Sciatic nerve (tissue), 2 donors: ENCODE data around the gene MORN2. TPM values are rescaled to one million over a fixed set of nuclear protein-coding genes. Genes with fewer than 3 reads are reported as not detected.
"Not testable (repeated sequence)": the region's sequence is repeated elsewhere in the genome, so short reads cannot be mapped to it uniquely, and the experiment has no call there.

Experiments used
- ATAC-seq: fragments of 200-7000 bp; cut with Tn5 transposase; one replicate; pipeline ENCODE4 v1.9.1; 2020; ENCODE audit warnings: mild to moderate bottlenecking, moderate library complexity
- DNase-seq: peaks from one replicate; pipeline ENCODE4 v3.0.0-alpha.2; 2020; ENCODE audit warnings: low spot score
- intact Hi-C: fragments of 100-400 bp; cut with DNase I; formaldehyde crosslinking; loops from one replicate; pipeline ENCODE4 v1.14.2; 2022
- total RNA-seq: library from RNA; stranded (reverse); fragmentation: NEBNext Ultra II Directional; extraction: Animal tissue kit (Norgen Biotek cat#: 25700); gene quantifications from one replicate; pipeline ENCODE4 v1.2.1, GENCODE V29; 2021
- donor health status: DM: no; HTN: no; CAD: no.
- donor health status: DM: no; HTN: no; CAD: no.

The MORN2 gene
- total RNA-seq, result 13.0 TPM

GRCh38 chr2:38875576-38876367 is at the start of gene MORN2, which contains the start of gene DHX57:
Gene MORN2, plus strand, starts transcription at chr2:38875976.
Gene DHX57, minus strand, starts transcription at chr2:38875934. Its CDS starts 7,529 bp downstream, at chr2:38868405.
- intact Hi-C loops, result no loop called here
- ATAC-seq, result peak; percentile 99
- peak; percentile 92 for DNase-seq

DNA sequence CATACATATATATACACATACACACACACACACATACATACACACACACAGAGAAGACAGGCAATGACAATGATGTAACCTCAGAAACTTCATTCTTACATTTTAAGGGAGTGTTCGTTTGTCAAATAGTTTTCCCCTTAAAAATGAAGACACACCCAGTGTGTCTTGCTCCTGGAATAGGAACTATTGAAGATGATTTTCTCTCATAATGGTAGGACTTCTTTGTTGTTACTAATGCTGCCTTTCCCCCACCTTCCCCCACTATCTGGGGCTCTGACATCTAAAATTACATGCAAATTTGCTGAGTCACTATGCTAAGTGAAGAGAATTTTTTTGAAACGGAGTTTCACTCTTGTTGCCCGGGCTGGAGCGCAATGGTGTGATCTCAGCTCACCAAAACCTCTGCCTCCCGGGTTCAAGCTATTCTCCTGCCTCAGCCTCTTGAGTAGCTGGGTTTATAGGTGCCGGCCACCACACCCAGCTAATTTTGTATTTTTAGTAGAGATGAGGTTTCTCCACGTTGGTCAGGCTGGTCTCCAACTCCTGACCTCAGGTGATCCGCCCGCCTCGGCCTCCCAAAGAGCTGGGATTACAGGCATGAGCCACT is 48.1 kb upstream of the MORN2 start:
- DNase-seq, intact Hi-C loops: not testable (repeated sequence)
- peak; percentile 79 for ATAC-seq

- DNase-seq (no peak), ATAC-seq (no peak)
- intact Hi-C loops, result no loop called here
Measured at GRCh38 chr2:38828460-38828859, 47.3 kb upstream of the MORN2 start.

DNA sequence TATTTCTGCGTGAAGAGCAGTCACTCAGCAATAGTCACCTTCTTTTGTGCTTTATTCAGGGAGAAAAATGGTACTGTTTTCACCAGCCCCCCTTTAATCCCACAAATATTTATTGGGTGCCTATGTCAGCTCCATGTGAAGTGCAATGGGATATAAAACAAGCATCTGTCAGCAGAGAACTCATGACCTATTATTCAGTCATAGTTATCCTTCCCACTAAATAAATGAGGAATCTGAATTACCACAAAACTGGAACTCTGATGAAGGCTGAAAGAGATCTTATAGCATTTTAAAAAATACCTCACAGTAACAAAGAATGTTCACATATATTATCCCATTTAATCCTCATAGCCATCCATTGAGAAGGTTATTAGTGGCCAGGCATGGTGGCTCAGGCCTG is 45.8 kb upstream of the MORN2 start:
- DNase-seq (no peak), ATAC-seq (no peak)
- intact Hi-C loops, result no loop called here

GRCh38 chr2:38830526-38831159 is 45.1 kb upstream of the MORN2 start:
- DNase-seq, result no peak
- intact Hi-C loops, result no loop called here
- ATAC-seq, result peak; percentile 58

DNA sequence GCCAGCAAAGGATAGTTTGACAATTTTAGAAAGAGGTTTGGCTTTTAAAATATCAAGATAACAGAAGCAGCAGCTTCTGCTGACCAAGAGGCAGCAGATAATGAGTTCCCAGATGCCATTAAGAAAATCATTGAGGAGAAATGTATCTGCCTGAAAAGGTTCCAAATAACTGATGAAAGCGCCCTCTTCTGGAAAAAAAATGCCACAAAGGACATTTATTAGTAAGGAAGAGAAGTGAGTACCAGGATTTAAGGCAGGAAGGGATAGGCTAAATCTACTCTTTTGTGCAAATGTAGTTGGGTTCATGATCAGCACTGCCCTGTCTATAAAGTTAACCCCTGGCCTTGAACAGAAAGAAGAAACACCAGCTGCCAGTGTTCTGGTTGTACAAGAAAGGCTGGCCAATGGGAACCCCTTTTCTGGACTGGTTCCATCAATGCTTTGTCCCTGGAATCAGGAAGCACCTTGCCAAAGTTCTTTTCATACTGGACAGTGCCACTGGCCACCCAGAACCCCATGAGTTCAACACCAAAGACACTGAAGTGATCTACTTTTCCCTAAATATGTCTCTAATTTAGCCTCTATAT is 40.7 kb upstream of the MORN2 start:
- intact Hi-C loops, result no loop called here
- ATAC-seq, result no peak
- no peak for DNase-seq

DNA sequence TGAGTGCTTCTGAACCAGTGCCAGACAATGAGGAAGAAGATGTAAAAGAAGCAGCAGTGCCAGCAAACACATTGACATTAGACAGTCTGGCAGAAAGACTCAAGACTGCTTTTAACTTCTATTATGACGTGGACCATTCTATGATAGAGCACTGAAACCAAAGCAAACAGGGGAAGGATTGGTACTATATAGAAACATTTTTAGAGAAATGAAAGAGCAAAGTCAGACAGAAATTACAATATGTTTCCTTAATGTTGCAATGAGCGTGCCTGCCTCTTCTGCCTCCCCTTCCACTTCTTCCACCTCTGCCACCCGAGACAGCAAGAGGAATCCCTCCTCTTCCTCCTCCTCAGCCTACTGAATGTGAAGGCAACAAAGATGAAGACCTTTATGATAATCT is 39.8 kb upstream of the MORN2 start:
- DNase-seq (no peak), ATAC-seq (peak; percentile 85)
- intact Hi-C loops, result no loop called here

DNA sequence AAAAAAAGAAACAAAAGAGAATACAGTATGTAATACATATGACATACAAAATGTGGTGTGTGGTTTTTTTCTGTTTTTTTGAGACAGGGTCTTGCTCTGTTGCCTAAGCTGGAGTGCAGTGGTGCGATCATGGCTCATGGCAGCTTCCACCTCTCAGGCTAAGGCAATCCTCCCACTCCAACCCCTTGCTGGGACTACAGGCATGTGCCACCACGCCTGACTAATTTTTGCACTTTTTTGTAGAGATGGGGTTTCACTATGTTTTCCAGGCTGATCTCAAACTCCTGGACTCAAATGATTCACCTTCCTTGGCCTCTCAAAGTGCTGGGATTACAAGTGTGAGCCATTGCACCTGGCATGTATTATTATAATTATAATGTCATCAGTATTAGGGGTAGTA is 39.0 kb upstream of the MORN2 start:
- ATAC-seq (no peak), DNase-seq (no peak)
- intact Hi-C loops, result no loop called here

DNA sequence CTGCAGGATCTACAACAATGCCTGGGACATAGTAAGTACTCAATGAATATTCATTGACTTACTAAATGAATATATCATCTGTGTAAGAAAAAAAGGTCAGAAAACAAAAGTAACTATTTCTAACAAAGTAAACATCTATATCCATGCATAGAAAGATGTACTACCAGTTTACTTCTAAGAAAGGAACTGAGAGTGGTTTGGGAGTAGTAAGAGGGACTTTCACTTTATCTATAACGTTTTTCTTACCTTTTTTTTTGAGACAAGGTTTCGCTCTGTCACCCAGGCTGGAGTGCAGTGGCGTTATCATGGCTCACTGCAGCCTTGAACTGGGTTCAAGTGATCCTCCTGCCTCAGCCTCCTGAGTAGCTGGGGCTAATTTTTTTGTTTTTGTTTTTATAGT is 25.7 kb upstream of the MORN2 start:
- ATAC-seq, result no peak
- intact Hi-C loops, result no loop called here

GRCh38 chr2:38856165-38856564 is 19.6 kb upstream of the MORN2 start:
- intact Hi-C loops, result no loop called here
- DNase-seq (no peak), ATAC-seq (no peak)

More for the DNA sequence above, 25.7 kb upstream of the MORN2 start:
- DNase-seq, result no peak

DNA sequence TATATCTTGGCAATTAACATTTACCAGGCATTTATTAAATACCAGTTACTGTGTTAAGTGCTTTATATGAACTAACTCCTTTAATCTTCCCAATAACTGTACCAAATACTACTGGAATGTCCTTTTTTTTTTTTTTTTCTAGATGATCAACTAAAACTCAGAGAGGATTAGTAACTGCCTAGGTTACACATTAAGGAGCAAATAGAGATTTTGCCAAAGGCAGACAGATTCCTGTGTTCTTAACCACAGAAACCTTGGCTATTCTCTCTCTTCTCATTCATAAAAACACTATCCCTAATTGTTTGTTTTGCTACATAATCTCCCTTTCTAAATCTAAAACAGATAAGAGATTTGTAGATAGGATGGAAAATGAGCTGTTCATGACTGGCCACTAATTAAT is 13.3 kb upstream of the MORN2 start:
- DNase-seq, result no peak
- intact Hi-C loops, result no loop called here

DNA sequence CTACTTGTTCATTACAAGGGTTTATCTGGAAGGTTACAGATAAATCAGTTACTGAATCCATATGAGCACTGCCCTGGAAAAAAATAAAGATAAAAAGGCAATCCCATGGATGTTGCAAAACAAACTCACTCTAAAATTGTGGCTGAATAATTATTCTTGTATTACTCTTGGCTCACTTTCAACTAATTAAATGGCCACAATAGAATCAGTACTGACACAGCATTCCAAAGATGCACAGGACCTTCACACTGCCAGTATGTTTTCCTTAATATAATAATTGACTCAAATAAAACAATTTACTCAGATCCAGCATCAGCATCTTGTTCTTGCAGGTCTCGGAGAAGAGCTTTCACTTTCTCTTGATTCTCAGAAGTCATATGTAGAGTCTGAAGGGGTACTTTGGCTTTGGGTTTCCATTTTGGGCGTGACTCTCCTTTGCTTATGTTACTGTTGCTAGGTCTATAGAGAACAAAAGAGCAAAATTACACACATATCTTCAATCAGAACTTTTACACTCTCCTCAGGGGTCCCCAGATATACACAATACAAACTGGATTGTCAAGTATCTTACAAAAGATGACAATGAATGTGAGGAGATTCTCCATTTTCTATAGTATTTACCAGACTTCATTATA is 12.6 kb upstream of the MORN2 start:
- intact Hi-C loops, result no loop called here
- no peak for ATAC-seq
- DNase-seq, result no peak

More for the DNA sequence above, 13.3 kb upstream of the MORN2 start:
- no peak for ATAC-seq

DNA sequence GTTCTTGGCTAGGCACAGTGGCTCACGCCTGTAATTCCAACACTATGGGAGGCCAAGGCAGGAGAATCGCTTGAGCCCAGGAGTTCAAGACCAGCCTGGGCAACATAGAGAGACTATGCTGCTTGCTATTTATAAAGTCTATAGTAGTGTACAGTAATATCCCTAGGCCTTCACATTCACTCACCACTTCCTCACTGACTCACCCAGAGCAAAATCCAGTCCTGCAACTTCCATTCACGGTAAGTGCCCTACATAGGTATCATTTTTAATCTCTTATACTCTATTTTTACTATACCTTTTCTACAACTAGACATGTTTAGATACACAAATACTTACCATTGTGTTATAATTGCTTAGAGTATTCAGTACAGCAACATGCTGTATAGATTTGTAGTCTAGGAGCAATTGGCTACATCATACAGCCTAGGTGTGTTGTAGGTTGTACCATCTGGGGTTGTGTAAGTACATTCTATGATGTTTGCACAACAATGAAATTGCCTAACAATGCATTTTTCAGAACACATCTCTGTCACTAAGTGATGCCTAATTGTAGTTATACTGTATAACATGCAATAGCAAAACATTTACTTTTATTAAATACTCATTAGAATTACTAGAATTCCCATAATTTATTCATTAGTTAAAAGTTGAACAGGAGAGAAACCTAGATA is 8.9 kb upstream of the MORN2 start:
- intact Hi-C loops, result no loop called here
- ATAC-seq (no peak), DNase-seq (no peak)

DNA sequence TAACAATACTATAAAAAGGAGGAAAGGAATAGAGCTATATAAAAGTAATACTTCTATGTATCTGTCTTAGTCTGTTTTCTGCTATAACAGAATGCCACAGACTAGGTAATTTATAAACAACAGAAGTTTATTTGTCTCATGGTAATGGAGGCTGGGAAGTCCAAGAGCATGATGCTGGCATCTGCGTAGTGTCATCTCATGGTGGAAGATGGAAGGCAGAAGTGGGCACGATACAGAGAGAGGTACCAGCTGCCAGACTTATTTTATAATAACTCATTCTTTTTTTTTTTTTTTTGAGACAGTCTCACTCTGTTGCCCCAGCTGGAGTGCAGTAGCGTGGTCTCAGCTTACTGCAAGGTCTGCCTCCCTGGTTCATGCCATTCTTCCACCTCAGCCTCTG is 4.3 kb upstream of the MORN2 start:
- intact Hi-C loops, result no loop called here
- no peak for DNase-seq
- no peak for ATAC-seq

DNA sequence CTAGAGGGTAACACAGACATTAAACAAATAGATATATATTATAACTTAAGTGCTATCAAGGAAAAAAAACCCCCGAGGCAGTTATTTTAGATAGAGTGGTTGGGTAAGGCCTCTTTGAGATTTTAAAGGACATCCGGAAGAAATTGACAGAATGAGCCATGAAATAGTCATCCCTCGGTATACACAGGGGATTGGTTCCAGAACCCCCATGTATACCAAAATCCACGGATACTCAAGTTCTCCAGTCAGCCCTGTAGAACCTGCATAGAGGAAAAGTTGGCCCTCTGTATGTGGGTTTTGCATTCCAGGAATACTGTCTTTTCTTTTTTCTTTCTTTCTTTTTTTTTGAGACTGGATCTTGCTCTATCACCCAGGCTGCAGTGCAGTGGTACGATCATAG is 2.0 kb upstream of the MORN2 start:
- intact Hi-C loops, result no loop called here
- ATAC-seq (no peak), DNase-seq (no peak)

DNA sequence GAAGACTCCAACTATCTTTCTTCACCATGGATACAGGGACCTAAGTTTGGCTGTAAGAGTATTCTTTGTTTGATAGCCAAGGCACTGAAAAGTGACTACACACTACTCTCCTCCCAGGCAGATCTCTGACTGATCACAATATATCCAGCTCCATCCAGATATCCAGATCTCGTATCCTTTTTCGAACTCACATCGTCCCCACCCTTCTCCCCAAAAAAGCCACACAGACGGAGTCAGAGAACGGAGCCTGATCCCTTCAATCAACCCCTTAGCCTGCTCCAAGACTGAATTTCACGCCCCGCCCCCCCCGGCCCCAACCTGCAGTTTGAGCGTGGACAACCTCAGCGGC is 575 bp upstream of the MORN2 start:
- no peak for DNase-seq
- peak; percentile 35 for ATAC-seq
- intact Hi-C loops, result no loop called here

DNA sequence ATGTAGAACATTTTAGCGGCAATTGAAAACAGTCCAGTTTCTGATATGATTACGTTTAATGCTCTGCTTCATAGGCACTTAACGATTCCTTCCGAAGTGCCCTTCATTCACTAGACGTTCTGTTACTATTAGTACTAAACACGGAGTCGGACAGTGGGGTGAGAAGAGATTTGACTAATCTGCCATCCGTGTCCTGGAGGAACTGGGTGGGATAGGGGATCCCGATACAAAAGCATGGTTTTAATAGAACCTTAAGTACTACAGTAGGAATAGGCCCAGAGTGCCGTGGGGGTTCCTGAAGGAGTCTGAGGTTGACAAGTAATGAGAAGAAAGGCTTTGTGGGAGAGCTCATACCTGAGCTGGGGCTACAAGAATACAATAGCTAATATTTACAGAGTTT is 631 bp downstream of the MORN2 start:
- intact Hi-C loops, result no loop called here
- DNase-seq (no peak), ATAC-seq (peak; percentile 5)

GRCh38 chr2:38886063-38886462 is 10.3 kb downstream of the MORN2 start:
- intact Hi-C loops, result no loop called here
- ATAC-seq, result no peak
- no peak for DNase-seq

DNA sequence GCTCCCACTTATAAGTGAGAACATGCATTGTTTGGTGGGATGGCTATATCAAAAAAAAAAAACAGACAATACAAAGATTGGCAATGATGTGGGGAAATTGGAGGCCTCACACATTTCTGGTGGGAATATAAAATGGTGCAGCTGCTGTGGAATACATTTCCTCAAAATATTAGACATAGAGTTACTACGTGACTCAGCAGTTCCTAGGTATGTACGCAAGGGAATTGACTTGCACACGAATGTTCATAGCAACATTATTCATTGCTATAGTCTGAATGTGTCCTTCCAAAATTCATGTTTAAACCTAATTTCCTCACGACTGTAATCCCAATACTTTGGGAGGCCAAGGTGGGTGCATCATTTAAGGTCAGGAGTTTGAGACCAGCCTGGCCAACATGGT is 11.6 kb downstream of the MORN2 start:
- no peak for ATAC-seq
- no peak for DNase-seq

More for the DNA sequence above, 11.6 kb downstream of the MORN2 start:
- intact Hi-C loops, result no loop called here
